Body of pancreas (tissue), 4 donors: Measurements from ENCODE around the gene SGSH. TPM values are rescaled to one million over a fixed set of nuclear protein-coding genes. Genes with fewer than 3 reads are reported as not detected.

Experiments
- ATAC-seq: fragments of 150-250 bp; one replicate; pipeline ENCODE4 v1.9.1; 2016
- DNase-seq, 4 donors: peaks; one replicate each; pipeline ENCODE4 v3.0.0-alpha.2; 2019
- H3K27ac ChIP-seq, 4 donors: fragments of 200-600 bp; sonication (generic); 1 replicate in 3 of 4; 2 replicates in 1 of 4; pipeline versions ENCODE4 v1.5.1 to v1.6.1; 2016 to 2019; ENCODE audit warnings: mild to moderate bottlenecking in 1 of 4, mixed read lengths in 1 of 4, moderate library complexity in 1 of 4
- H3K27me3 ChIP-seq, 2 donors: fragments of 200-600 bp; sonication (generic); one replicate each; pipeline ENCODE4 v1.6.0; 2016; ENCODE audit warnings: mild to moderate bottlenecking in 1 of 2
- H3K36me3 ChIP-seq, 2 donors: fragments of 200-600 bp; sonication (generic); replicated peaks in 1 of 2; 2 replicates each; pipeline ENCODE4 v1.5.1; 2016; ENCODE audit warnings: low read depth in 2 of 2; ENCODE audit not compliant: insufficient read depth in 1 of 2
- H3K4me1 ChIP-seq: fragments of 200-600 bp; sonication (generic); one replicate; pipeline ENCODE4 v1.6.0; 2016
- H3K4me3 ChIP-seq, 2 donors: fragments of 200-600 bp; sonication (generic); 1 replicate in 1 of 2; 2 replicates in 1 of 2; pipeline ENCODE4 v1.5.1; 2016 to 2019
- H3K9me3 ChIP-seq, 3 donors: fragments of 200-600 bp; sonication (generic); 1 replicate in 2 of 3; 2 replicates in 1 of 3; pipeline ENCODE4 v1.5.1; 2016
- CTCF ChIP-seq, 7 experiments: fragments of 450-650 bp in 4 of 7; fragments of 200-600 bp in 3 of 7; sonication (generic) in 3 of 7; IDR thresholded peaks; one replicate each; pipeline ENCODE4 v1.5.1; 2016 to 2019; ENCODE audit warnings: antibody characterized with exemption in 7 of 7
- POLR2A ChIP-seq, 3 donors: fragments of 450-650 bp; IDR thresholded peaks; one replicate each; pipeline ENCODE4 v1.6.1; 2016; ENCODE audit warnings: antibody characterized with exemption in 3 of 3, mild to moderate bottlenecking in 2 of 3
- WGBS, 2 donors: methylation state at CpG; one replicate each; pipeline ENCODE4 v1.1.5; 2017; 5-methylcytosine and 5-hydroxymethylcytosine counted together
- intact Hi-C: fragments of 100-400 bp; cut with DNase I; formaldehyde crosslinking; loops from one replicate; pipeline ENCODE4 v1.15.1; 2023
- total RNA-seq, 2 donors: library from RNA; depleted of rRNA; stranded (reverse); fragments of >200 nt; gene quantifications; one replicate each; pipeline ENCODE4 v1.1.0, GENCODE V29; 2016

The SGSH gene
- total RNA-seq, 2 donors from 2014 or later, result 29.6 to 42.8 TPM

- Histone ChIP-seq H3K9me3 (peaks cover 0 to 4% (median 0%) of the 10 kb centered on the region in 3 donors), H3K36me3 (peaks cover 0 to 3% of the 10 kb centered on the region in 2 donors), H3K4me3 (no peak overlapping the region), H3K27me3 (no peaks in the 10 kb centered on the region), H3K4me1 (no peaks in the 10 kb centered on the region), H3K27ac (no peak overlapping the region)
- intact Hi-C loops, result no loop called here
- ATAC-seq, result no peak
- no peak for TF ChIP-seq CTCF (IDR thresholded peaks at IDR 0.05)
- no peak for TF ChIP-seq POLR2A (IDR thresholded peaks at IDR 0.05)
- WGBS, 2 donors, result 82 to 89% methylated on average over 2 to 4 of the region's 4 CpGs
- DNase-seq, result no peak
Measured at GRCh38 chr17:80229011-80229410, 8.9 kb upstream of the SGSH start.

- Histone ChIP-seq H3K4me1 (no peaks in the 10 kb centered on the region), H3K4me3 (no peak overlapping the region), H3K27ac (no peak overlapping the region), H3K36me3 (peaks cover 0 to 3% of the 10 kb centered on the region in 2 donors), H3K27me3 (no peaks in the 10 kb centered on the region), H3K9me3 (peaks cover 0 to 3% (median 0%) of the 10 kb centered on the region in 3 donors)
- intact Hi-C loops, result no loop called here
- TF ChIP-seq CTCF (IDR thresholded peaks at IDR 0.05) (no peak), POLR2A (IDR thresholded peaks at IDR 0.05) (no peak)
- 88 to 94% methylated on average over 14 of the region's 14 CpGs for WGBS, 2 donors
- DNase-seq (no peak), ATAC-seq (no peak)
Measured at GRCh38 chr17:80228477-80228876, 8.3 kb upstream of the SGSH start.

GRCh38 chr17:80227666-80228065, 7.5 kb upstream of the SGSH start:
- 93 to 96% methylated on average over 3 to 10 of the region's 11 CpGs for WGBS, 2 donors
- Histone ChIP-seq H3K36me3 (peaks cover 0 to 3% of the 10 kb centered on the region in 2 donors), H3K27ac (no peak overlapping the region), H3K27me3 (no peaks in the 10 kb centered on the region), H3K4me1 (no peaks in the 10 kb centered on the region), H3K9me3 (no peaks in the 10 kb centered on the region), H3K4me3 (no peak overlapping the region)
- ATAC-seq (no peak), DNase-seq (no peak)
- intact Hi-C loops, result no loop called here
- TF ChIP-seq CTCF (IDR thresholded peaks at IDR 0.05) (no peak), POLR2A (IDR thresholded peaks at IDR 0.05) (no peak)

GRCh38 chr17:80227156-80227555, 7.0 kb upstream of the SGSH start:
- H3K27me3 ChIP-seq, result no peaks in the 10 kb centered on the region
- peaks cover 0 to 3% of the 10 kb centered on the region in 2 donors for H3K36me3 ChIP-seq
- intact Hi-C loops, result no loop called here
- no peak for TF ChIP-seq CTCF (IDR thresholded peaks at IDR 0.05)
- TF ChIP-seq POLR2A (IDR thresholded peaks at IDR 0.05), result no peak
- H3K4me3 ChIP-seq, result no peak overlapping the region
- DNase-seq (no peak), ATAC-seq (no peak)
- no peaks in the 10 kb centered on the region for H3K4me1 ChIP-seq
- H3K27ac ChIP-seq, result no peak overlapping the region
- no peaks in the 10 kb centered on the region for H3K9me3 ChIP-seq
- WGBS, 2 donors, result 94% methylated on average over 4 of the region's 4 CpGs; no CpG with 5 or more reads in 1 of the 2 donors

GRCh38 chr17:80225230-80225629, 5.1 kb upstream of the SGSH start:
- intact Hi-C loops, result no loop called here
- H3K9me3 ChIP-seq, result no peaks in the 10 kb centered on the region
- no peaks in the 10 kb centered on the region for H3K27me3 ChIP-seq
- H3K36me3 ChIP-seq, result peaks cover 0 to 1% of the 10 kb centered on the region in 2 donors
- TF ChIP-seq CTCF (IDR thresholded peaks at IDR 0.05) (no peak), POLR2A (IDR thresholded peaks at IDR 0.05) (no peak)
- 82% methylated on average over 4 to 6 of the region's 6 CpGs for WGBS, 2 donors
- no peak for DNase-seq
- H3K4me1 ChIP-seq, result peaks cover 9% of the 10 kb centered on the region
- H3K4me3 ChIP-seq, result no peak overlapping the region
- no peak for ATAC-seq
- H3K27ac ChIP-seq, result no peak overlapping the region
